WTC11 (cell line): ENCODE measurements around the gene ZNF503. TPM values are rescaled to one million over a fixed set of nuclear protein-coding genes. Genes with fewer than 3 reads are reported as not detected.

ENCODE experiments used
- ATAC-seq: fragments of 200-7000 bp; cut with Tn5 transposase; 2 replicates; pipeline ENCODE4 v1.10.0; 2021; ENCODE audit warnings: mild to moderate bottlenecking, moderate library complexity
- CTCF ChIA-PET: fragments of 300-600 bp; sonication (Branson Sonifier 250); formaldehyde crosslinking; loops from one replicate; lab custom pipeline; 2021; ENCODE audit warnings: antibody characterized with exemption; lab: Charles Lee
- POLR2A ChIA-PET: fragments of 350-600 bp; sonication (Branson Sonifier 250); formaldehyde crosslinking; loops from one replicate; lab custom pipeline; 2021; ENCODE audit warnings: antibody characterized with exemption; lab: Charles Lee
- DNase-seq: peaks from one replicate; pipeline ENCODE4 v3.0.0; 2021; ENCODE audit warnings: low spot score
- H3K27ac Mint-ChIP-seq: 2 replicates; pipeline ENCODE4 v1.8.0; 2021; ENCODE audit warnings: mixed read lengths
- H3K27me3 Mint-ChIP-seq: 2 replicates; pipeline ENCODE4 v1.8.0; 2021; ENCODE audit warnings: low read depth, mild to moderate bottlenecking, moderate library complexity, mixed read lengths
- H3K36me3 Mint-ChIP-seq: 2 replicates; pipeline ENCODE4 v1.8.0; 2021; ENCODE audit warnings: mixed read lengths
- H3K4me1 Mint-ChIP-seq: 2 replicates; pipeline ENCODE4 v1.8.0; 2022; ENCODE audit warnings: mixed read lengths
- H3K4me3 Mint-ChIP-seq: 2 replicates; pipeline ENCODE4 v1.8.0; 2021; ENCODE audit warnings: mild to moderate bottlenecking, moderate library complexity, mixed read lengths
- H3K9me3 Mint-ChIP-seq: 2 replicates; pipeline ENCODE4 v1.8.0; 2021; ENCODE audit warnings: mixed read lengths
- CBFB ChIP-seq: sonication (generic); formaldehyde crosslinking; IDR thresholded peaks from 2 replicates; pipeline ENCODE4 v1.8.1; 2022; ENCODE audit warnings: mild to moderate bottlenecking, low read depth, missing genetic modification reagents
- E2F4 ChIP-seq: sonication (generic); formaldehyde crosslinking; IDR thresholded peaks from 2 replicates; pipeline ENCODE4 v1.8.1; 2022; ENCODE audit warnings: low read depth, mild to moderate bottlenecking, moderate library complexity, missing genetic modification reagents, borderline replicate concordance
- FOXJ3 ChIP-seq: sonication (generic); formaldehyde crosslinking; IDR thresholded peaks from 2 replicates; pipeline ENCODE4 v1.9.0; 2021; ENCODE audit warnings: missing genetic modification reagents, mild to moderate bottlenecking, borderline replicate concordance
- FOXP4 ChIP-seq: sonication (generic); formaldehyde crosslinking; IDR thresholded peaks from 2 replicates; pipeline ENCODE4 v1.8.0; 2022; ENCODE audit warnings: mild to moderate bottlenecking, missing genetic modification reagents
- HMGA2 ChIP-seq: fragments of 250-450 bp; sonication (Bioruptor Pico); IDR thresholded peaks from 2 replicates; pipeline ENCODE4 v1.4.0; 2021; ENCODE audit warnings: mild to moderate bottlenecking, moderate library complexity
- NFATC4 ChIP-seq: fragments of 250-450 bp; sonication (Bioruptor Pico); IDR thresholded peaks from 2 replicates; pipeline ENCODE4 v1.9.0; 2021; ENCODE audit warnings: mild to moderate bottlenecking
- NFE2L1 ChIP-seq: sonication (generic); formaldehyde crosslinking; IDR thresholded peaks from 2 replicates; pipeline ENCODE4 v1.8.1; 2023; ENCODE audit warnings: missing genetic modification reagents
- SMAD3 ChIP-seq: sonication (generic); formaldehyde crosslinking; IDR thresholded peaks from 2 replicates; pipeline ENCODE4 v1.8.0; 2022; ENCODE audit warnings: missing genetic modification reagents, mild to moderate bottlenecking, borderline replicate concordance
- SMAD4 ChIP-seq: sonication (generic); formaldehyde crosslinking; IDR thresholded peaks from 2 replicates; pipeline ENCODE4 v1.8.0; 2022; ENCODE audit warnings: mild to moderate bottlenecking, missing genetic modification reagents
- STAT6 ChIP-seq: sonication (generic); formaldehyde crosslinking; conservative IDR thresholded peaks from 2 replicates; pipeline ENCODE4 v1.8.1; 2023; ENCODE audit warnings: mild to moderate bottlenecking, low read depth, missing genetic modification reagents, moderate library complexity
- TCF7 ChIP-seq: sonication (generic); formaldehyde crosslinking; IDR thresholded peaks from 2 replicates; pipeline ENCODE4 v1.8.0; 2022; ENCODE audit warnings: mild to moderate bottlenecking, low read depth, missing genetic modification reagents, moderate library complexity
- ZBTB43 ChIP-seq: sonication (generic); formaldehyde crosslinking; IDR thresholded peaks from 2 replicates; pipeline ENCODE4 v1.8.1; 2023; ENCODE audit warnings: mild to moderate bottlenecking, missing genetic modification reagents
- ZNF138 ChIP-seq: sonication (generic); formaldehyde crosslinking; conservative IDR thresholded peaks from 2 replicates; pipeline ENCODE4 v1.8.1; 2022; ENCODE audit warnings: mild to moderate bottlenecking, moderate library complexity, missing genetic modification reagents
- ZNF219 ChIP-seq: sonication (generic); formaldehyde crosslinking; IDR thresholded peaks from 2 replicates; pipeline ENCODE4 v1.8.0; 2023; ENCODE audit warnings: missing genetic modification reagents, mild to moderate bottlenecking, borderline replicate concordance
- ZNF232 ChIP-seq: sonication (generic); formaldehyde crosslinking; IDR thresholded peaks from 2 replicates; pipeline ENCODE4 v1.8.0; 2022; ENCODE audit warnings: mild to moderate bottlenecking, missing genetic modification reagents
- ZNF512 ChIP-seq: sonication (generic); formaldehyde crosslinking; IDR thresholded peaks from 2 replicates; pipeline ENCODE4 v1.8.1; 2022; ENCODE audit warnings: missing genetic modification reagents, borderline replicate concordance
- ZNF671 ChIP-seq: fragments of 250-450 bp; sonication (Bioruptor Pico); IDR thresholded peaks from 2 replicates; pipeline ENCODE4 v1.8.0; 2021; ENCODE audit warnings: mild to moderate bottlenecking
- total RNA-seq: library from RNA; stranded (reverse); gene quantifications from 3 replicates; pipeline ENCODE4 v1.2.3, GENCODE V29; 2021

ZNF503 gene
- total RNA-seq, 1 experiment from 2014 or later = 0.39 TPM

GRCh38 chr10:75398200-75398691 is 3.3 kb downstream of the ZNF503 start (continued):
- no peak for TF ChIP-seq STAT6 (CRISPR knock-in tag)

GRCh38 chr10:75397496-75398199 is 3.9 kb downstream of the ZNF503 start:
- no peak for ATAC-seq
- Mint-ChIP-seq H3K4me1 (peaks cover 28% of the 10 kb centered on the region), H3K4me3 (peak overlapping the region; percentile 59), H3K9me3 (no peaks in the 10 kb centered on the region), H3K36me3 (no peaks in the 10 kb centered on the region), H3K27ac (no peak overlapping the region), H3K27me3 (peaks cover 97% of the 10 kb centered on the region)
- DNase-seq = no peak
- TF ChIP-seq TCF7 (CRISPR knock-in tag) (no peak), ZNF138 (CRISPR knock-in tag) (no peak), ZBTB43 (CRISPR knock-in tag) (no peak), SMAD3 (CRISPR knock-in tag) (no peak), ZNF219 (CRISPR knock-in tag) (no peak), ZNF512 (no peak), ZNF671 (no peak), FOXP4 (no peak), NFATC4 (CRISPR knock-in tag) (no peak), E2F4 (CRISPR knock-in tag) (no peak), CBFB (no peak), NFE2L1 (CRISPR knock-in tag) (no peak), HMGA2 (no peak), SMAD4 (CRISPR knock-in tag) (no peak), FOXJ3 (CRISPR knock-in tag) (no peak), ZNF232 (CRISPR knock-in tag) (no peak)
- ChIA-PET POLR2A (no interaction called here), CTCF (interaction anchor here (0.7 to 2.7 kb wide), 3 partner anchors 33 to 254 kb away, joined by 4 to 17 read pairs (median 9); partner anchors contain the start of gene COMTD1)
